HG02678 (cell line): ENCODE measurements around the gene CYFIP2.
"Not testable (repeated sequence)": the region's sequence is repeated elsewhere in the genome, so short reads cannot be mapped to it uniquely, and the experiment has no call there.

Source experiments
- ATAC-seq: cut with Tn5 transposase; IDR thresholded peaks from one replicate; pipeline ENCODE4 v1.9.1; 2021; ENCODE audit warnings: mild to moderate bottlenecking, moderate library complexity; ENCODE audit not compliant: unreplicated experiment

The CYFIP2 gene

GRCh38 chr5:157265714-157266285, at the start of gene CYFIP2:
Gene CYFIP2, plus strand, starts transcription at chr5:157266123. Its CDS starts 19,239 bp downstream, at chr5:157285362.
- peak; percentile 86 for ATAC-seq

GRCh38 chr5:157216391-157217142, 49.4 kb upstream of the CYFIP2 start:
- ATAC-seq: no peak

GRCh38 chr5:157217289-157218024, 48.5 kb upstream of the CYFIP2 start:
- ATAC-seq: no peak

GRCh38 chr5:157219491-157220271, 46.2 kb upstream of the CYFIP2 start:
- peak; percentile 57 for ATAC-seq

GRCh38 chr5:157221959-157222358, 44.0 kb upstream of the CYFIP2 start:
- ATAC-seq: no peak

GRCh38 chr5:157222506-157223230, 43.3 kb upstream of the CYFIP2 start:
- ATAC-seq: no peak

- ATAC-seq: no peak
Observed at GRCh38 chr5:157225469-157226422, 40.2 kb upstream of the CYFIP2 start.

GRCh38 chr5:157230610-157231009, 35.3 kb upstream of the CYFIP2 start:
- no peak for ATAC-seq

GRCh38 chr5:157232706-157233105, 33.2 kb upstream of the CYFIP2 start:
- ATAC-seq: no peak

GRCh38 chr5:157233515-157233914, 32.4 kb upstream of the CYFIP2 start:
- ATAC-seq: no peak

GRCh38 chr5:157236423-157236822, 29.5 kb upstream of the CYFIP2 start:
- ATAC-seq: no peak

- no peak for ATAC-seq
Observed at GRCh38 chr5:157241483-157241882, 24.4 kb upstream of the CYFIP2 start.

- ATAC-seq: not testable (repeated sequence)
Observed at GRCh38 chr5:157244704-157245103, 21.2 kb upstream of the CYFIP2 start.

GRCh38 chr5:157245476-157245875, 20.4 kb upstream of the CYFIP2 start:
- ATAC-seq: no peak

- ATAC-seq: no peak
Observed at GRCh38 chr5:157245886-157246285, 20.0 kb upstream of the CYFIP2 start.

GRCh38 chr5:157247267-157247666, 18.7 kb upstream of the CYFIP2 start:
- ATAC-seq: no peak

- ATAC-seq: no peak
Observed at GRCh38 chr5:157248821-157249470, 17.0 kb upstream of the CYFIP2 start.

GRCh38 chr5:157252711-157253465, 13.0 kb upstream of the CYFIP2 start:
- peak; percentile 89 for ATAC-seq
